Measurements from ENCODE around the gene SCYL1. TPM values are rescaled to one million over a fixed set of nuclear protein-coding genes. Genes with fewer than 3 reads are reported as not detected.

SCYL1 gene
- total RNA-seq, 1 donor from 2014 or later: 36.7 TPM

DNA sequence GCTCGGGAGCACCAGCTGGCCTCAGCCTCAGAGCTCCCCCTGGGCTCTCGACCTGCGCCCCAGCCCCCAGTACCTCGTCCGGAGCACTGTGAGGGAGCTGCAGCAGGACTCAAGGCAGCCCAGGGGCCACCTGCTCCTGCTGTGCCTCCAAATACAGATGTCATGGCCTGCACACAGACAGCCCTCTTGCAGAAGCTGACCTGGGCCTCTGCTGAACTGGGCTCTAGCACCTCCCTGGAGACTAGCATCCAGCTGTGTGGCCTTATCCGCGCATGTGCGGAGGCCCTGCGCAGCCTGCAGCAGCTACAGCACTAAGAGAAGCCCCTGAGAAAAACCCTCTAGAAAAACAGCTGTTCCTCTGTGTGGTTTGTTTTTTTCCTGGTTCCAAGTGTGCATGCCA, 46.5 kb downstream of the SCYL1 start:
- no peak for ATAC-seq

DNA sequence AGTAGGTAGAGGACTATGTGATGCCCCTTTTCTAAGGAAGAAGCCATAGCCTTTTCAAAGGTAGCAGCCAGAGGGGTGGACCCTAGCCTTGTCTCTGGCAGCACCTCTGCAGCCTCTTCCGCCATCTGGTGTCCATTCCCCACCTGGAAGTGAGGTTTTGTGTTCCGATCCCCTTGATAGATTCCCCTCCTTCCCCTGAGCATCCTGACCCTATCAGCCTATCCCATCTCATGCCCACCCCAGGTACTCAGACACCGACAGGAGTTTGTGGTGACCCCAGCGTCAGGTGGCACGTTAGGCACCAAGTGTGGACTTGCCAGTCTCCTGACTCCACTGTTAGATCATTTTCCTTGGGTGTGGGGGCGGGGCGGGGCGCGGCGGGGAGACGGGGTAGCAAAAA, 47.1 kb downstream of the SCYL1 start:
- ATAC-seq: no peak

DNA sequence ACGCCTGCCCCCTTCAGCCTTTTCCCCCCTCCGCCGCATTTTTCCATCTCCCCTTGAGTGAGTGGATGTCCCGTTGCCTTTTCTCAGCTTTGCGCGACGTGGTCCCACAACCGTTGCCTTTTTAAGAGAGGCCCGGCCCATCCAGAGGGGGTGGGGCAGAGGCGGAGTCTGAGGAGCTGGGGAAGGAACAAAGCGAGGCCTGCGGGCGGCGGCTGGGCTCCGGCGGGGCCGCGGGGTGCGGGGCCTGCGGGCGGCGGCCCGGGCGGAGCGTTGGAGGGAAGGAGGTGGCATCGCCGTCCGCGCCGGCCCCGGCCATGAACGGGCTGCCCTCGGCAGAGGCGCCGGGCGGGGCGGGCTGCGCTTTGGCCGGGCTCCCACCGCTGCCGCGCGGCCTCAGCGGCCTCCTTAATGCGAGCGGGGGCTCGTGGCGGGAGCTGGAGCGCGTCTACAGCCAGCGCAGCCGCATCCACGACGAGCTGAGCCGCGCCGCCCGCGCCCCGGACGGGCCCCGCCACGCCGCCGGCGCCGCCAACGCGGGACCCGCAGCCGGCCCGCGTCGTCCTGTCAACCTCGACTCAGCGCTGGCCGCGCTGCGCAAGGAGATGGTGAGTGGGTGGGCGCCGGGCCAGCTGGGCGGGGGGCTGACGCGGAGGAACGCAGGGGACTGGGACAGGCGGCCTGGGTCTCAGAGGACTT, 47.6 kb downstream of the SCYL1 start, which contains the start of gene FAM89B:
FAM89B (plus strand) TSS at position 183 of the 696 bp plus-strand sequence; CDS start at position 315, 132 bp downstream.
- ATAC-seq: peak; percentile 20

DNA sequence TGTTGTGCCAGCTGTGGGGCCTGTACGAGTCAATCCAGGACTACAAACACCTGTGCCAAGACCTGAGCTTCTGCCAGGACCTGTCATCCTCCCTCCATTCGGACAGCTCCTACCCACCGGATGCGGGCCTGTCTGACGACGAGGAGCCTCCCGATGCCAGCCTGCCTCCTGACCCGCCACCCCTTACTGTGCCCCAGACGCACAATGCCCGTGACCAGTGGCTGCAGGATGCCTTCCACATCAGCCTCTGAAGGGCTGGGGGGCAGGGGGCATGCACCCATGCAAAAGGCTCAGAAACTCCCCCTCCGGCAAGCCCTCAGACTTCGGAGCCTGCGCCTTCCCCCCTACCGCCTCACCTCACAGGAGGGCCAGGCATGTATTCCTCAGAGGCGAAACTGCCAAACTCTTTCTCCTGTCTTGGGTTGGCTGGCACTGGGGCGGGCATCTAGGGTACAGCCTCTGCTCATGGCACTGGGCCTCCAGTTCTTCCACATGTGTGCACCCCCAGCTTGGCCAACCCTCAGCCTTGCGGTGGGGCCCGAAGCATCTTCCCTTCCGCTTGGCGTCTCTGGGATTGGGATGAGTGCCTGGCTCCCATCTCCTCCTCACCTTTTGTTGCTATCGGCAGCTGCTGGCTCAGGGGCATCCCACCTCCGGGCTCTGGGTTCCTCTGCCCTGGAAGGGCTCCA, 48.7 kb downstream of the SCYL1 start:
- no peak for ATAC-seq

DNA sequence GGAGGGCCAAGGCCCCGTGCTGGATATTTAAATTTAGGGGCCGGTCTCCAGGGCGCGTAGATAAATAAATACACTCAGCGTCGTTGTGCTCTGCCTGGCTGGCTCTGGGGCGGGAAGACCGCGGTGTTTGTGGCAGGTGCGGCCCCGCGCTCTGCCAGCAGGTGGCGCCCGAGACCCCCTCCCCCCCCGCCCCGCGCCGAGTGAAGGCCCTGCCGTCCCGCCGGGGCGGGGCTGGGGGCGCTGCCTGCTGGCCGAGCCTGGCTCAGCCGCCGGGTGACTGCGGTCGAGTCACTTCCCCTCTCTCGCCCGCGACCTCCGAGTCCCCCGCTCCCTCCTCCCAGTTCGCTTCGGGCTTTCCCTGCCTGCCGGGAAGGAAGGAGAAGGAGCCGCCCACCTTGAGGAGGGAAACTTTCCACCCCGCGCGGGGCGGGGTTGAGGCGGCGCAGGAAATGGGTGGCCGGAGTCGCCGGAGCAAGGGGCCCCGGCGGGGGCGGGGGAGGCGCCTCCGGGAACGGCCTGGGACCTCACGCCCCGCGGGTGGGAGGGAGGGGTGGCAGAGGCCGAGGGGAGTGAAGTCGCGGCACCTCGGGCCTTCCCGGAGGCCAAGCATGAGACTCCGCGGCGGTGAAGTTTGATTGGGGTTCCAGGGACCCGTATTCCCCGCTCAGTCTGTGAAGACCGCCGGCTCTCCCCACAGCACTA, 49.4 kb downstream of the SCYL1 start:
- ATAC-seq: peak; percentile 43

DNA sequence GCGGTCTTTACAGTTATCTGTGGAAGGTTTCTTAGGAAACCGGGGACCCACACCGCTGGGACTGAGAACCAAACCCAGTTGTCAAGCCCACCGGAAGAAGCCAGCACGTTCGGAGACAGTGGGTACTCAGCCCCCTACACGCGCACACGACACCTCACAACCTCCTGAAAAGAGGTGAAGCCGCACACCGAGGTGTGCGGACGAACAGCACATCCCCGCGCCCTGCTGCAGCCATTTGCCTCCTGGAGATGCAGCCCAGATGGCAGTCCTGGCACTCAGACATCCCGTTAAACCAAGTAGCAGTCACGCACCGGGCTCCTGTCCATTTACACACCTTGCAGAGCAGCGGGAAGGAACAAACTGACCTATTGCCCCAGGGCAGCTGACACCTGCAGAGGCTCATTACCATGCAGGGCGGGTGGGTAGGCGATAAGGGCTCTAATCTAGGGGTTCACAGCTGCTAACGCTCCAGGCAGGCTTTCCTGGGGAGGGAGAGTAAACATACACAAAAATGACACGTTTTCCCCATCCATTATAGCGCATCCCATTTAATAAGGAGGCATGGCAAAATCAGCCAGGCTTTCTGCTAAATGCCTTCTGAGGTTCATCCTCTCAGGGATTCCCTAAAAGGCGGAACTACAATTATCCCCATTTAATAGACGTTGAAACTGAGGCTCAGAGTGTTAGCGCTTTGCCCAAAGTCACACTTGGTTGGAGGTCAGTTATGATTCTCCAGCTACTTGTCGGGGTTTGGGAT, 50.1 kb downstream of the SCYL1 start:
- ATAC-seq: no peak

DNA sequence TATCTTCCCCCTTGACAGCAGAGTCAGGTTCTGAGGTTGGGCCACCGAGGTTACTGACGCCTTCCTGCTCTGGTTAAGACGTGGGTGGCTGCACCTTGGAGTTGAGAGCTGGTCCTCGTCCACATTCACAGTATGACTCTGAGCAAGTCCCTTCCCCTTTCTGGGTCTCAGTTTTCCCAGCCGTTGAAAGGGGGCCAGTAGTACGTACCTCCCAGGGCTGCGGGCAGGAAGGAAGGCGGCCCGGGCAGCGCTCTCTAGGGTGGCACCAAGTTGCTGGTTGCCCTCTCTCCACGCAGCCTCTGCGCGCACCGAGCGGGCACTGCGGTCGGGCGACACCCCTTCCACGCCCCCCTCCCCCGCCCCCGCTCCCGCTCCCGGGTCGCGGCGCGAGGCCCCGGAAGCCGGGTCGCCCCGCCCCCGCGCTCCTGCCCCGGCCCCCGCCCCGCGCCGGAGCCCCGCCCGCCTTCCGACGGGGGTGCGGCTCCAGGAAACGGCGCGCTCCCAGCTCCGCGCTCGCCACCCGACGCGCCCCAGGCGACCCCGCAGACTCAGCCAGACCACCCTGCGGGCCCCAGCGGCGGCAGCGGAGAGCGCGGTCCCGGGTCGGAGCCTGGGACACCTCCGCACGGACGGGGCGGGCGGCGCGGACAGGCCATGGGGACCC, 50.8 kb downstream of the SCYL1 start, which contains the start of gene EHBP1L1:
EHBP1L1 (plus strand) TSS at position 486 of the 664 bp plus-strand sequence. CDS start 250 bp downstream, outside the sequence.
- peak; percentile 25 for ATAC-seq

DNA sequence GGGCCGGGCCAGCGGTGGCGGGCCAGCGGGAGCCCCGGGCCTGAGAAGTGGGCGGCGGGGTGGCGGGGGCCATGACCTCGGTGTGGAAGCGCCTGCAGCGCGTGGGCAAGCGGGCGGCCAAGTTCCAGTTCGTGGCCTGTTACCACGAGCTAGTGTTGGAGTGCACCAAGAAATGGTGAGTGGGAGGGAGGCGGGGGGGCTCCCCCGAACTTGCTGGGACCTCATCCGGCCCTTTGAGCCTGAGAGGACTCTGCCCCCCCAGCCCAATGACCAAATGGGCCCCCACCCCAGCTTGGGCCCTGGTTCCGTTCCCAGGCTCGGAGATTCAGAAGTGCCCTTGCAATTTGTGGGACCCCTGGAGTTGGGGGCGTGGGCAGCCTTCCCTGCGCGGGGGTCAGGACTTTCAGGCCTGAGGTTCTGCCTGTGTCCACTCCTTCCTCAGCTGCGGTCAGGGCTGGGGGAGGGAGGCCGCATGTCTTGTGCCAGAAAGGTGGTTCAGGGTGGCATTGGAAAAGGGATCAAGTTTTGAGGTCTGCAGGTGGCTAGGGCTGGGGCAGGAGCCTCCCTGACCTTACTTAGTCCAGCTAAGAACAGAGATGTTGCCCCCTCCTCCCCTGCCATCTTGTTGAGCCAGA, 51.5 kb downstream of the SCYL1 start:
- ATAC-seq: no peak

DNA sequence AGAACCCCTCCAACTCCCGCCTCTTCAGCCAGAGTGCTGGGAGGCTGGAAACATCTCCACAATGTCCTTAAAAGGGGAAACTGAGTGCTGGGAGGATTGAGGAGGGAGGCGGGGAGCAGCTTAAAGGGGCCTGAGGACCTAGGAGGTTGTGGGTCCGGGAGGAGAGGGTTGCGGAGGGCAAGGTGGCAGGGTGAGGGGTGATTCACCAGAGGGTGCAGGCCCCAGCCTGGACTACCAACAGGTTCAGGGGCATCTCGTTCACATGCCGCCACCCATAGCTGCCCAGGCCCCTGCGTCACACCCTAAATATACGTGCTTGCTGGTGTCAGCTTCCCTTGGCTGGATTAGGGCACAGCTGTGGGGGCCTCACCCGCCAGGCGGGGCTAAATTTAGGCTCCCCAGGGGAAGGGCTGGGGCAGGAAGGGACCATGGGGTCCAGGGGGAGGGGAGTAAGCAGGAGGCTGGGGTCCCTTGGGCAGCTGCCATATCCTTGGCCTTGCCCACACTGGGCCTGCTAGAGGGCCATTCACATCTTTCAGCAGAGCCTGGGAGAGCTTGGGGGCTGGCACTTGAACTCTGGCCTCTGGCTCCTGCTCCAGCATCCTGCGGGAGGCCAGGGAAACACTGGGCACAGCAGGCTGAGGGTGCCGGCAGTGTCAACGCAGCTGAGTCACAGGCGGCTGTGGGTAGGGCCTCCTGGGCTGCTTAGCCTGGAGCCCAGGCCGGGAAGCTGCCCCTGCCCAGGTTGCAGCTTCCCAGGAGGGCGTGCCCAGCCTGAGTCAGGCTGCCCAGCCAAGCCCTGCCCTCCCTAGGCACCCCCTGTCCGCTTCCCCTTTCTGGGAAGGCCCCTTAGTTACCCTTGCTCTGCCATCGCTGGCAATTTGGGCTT, 52.2 kb downstream of the SCYL1 start:
- peak; percentile 74 for ATAC-seq

DNA sequence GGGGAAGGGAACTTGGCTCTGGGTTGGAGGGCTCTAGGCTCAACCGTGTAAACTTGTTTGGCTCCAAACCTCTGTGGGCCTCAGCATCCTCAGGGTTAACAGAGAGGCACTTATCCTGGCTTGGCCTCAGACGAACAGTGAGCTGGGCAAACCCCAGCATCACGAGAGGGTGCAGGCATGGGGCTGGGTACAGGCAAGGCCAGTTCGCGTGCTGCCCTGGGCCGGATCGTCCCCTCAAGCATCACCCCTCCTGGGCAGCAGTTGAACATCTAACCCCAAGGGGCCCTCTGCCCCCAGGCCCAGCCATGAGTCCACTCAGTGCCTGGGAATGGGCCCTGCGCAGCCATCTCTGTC, 52.9 kb downstream of the SCYL1 start:
- ATAC-seq: no peak

DNA sequence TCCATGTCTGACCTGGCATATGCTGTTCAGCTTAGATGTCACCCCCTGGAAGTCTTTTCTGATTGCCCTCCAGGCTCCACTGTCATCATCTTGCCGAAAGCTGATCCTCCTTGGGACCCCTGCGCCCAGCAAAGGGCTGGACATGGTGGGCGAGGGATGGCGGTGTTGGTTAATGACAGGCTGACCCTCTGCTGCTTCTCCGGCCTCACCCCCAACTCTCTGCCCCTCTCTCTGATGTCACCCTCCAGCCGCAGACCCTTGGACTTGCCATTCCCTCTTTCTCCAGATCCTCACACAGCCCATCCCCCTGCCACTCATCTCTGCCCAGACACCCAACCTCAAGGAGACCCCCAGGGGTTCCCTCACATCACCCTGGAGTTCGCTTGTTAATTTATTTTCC, 53.3 kb downstream of the SCYL1 start:
- no peak for ATAC-seq

DNA sequence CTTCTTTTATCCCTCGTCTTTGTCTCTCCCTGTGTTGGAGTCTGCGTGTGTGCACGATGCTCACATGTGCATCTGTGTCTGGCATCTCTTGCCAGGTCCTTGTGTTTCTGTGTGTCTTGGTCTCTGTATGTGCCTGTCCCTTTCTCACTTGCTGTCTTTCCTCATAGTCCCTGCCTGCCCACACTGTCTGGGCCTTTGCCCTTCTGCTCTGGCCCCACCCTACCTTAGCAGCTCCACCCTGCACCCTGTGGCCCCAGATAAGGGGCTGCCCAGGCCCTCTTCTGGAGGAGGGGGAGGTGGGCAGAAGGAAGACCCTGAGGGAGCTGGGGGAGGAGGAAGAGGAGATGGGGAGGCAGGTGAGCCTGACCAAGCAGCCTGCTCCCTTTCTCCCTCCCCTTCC, 53.8 kb downstream of the SCYL1 start:
- ATAC-seq: no peak

DNA sequence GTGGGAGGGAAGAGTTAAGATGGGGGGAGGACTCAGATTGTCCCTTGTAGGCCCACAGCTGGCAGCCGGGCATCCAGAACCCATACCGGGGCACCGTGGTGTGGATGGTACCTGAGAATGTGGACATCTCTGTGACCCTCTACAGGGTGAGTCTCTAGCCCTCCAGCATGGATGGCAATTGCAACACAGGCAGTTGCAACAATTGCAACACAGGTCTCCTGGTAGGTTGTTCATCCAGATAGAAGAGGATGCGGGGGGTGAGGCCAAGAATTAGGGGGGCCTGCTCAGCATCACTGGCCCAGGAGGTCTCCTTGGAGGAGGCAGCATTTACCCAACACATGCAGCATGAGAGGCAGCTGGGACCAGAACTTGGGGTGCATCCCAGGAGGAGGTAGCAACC, 54.4 kb downstream of the SCYL1 start:
- no peak for ATAC-seq

DNA sequence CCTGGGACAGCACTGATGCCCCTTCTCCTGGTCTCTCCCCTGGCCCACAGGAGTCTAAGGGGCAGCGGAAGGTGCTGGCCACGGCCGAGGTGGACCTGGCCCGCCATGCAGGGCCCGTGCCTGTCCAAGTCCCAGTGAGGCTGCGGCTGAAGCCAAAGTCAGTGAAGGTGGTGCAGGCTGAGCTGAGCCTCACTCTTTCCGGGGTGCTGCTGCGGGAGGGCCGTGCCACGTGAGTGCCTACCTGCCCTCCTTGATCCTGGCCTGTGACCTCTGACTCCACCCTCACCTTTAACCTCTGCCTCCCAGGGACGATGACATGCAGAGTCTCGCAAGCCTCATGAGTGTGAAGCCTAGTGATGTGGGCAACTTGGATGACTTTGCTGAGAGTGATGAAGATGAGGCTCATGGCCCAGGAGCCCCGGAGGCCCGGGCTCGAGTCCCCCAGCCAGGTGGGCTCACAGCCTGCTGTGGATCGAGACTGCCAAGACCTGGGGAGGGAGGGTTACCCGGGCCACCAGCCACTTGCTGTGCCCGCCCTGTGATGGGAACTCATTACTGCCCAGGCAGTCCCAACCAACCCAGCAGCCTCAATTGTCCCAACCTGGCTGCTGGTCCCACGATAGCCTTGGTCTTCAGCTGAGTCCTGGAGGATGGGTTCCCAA, 55.3 kb downstream of the SCYL1 start:
- ATAC-seq: no peak

DNA sequence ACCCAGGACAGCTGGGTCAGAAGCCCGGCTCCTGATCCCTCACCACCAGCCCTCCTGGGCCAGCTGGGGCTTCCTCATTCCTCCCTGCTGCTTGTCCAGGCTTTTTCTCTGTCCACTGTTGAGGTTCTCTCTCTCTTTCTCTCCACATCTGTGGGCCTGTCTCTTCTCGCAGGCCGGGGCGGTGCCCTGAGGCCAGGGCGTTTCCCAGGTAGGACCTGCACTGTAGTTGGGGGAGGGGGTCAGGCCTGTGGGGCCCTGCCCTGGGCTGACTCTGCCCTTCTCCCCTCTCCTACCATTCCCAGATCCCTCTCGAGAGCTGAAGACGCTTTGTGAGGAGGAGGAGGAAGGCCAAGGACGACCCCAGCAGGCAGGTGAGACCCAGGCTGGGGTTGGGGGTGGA, 55.9 kb downstream of the SCYL1 start:
- no peak for ATAC-seq

DNA sequence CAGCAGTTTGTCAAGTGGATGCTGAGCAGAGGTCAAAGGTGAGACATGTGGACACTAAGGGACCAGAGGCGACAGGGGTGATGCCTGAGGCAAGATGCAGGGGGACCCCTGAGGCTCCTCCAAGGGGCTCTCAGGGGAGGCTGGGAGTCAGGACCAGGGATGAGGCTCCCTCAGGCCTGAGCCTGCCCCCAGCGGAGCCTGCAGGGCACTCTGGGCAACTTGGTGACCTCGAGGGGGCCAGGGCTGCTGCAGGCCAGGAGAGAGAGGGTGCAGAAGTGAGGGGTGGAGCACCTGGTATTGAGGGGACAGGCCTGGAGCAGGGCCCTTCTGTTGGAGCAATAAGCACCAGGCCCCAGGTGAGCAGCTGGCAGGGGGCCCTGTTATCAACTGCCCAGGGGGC, 57.0 kb downstream of the SCYL1 start:
- ATAC-seq: no peak

DNA sequence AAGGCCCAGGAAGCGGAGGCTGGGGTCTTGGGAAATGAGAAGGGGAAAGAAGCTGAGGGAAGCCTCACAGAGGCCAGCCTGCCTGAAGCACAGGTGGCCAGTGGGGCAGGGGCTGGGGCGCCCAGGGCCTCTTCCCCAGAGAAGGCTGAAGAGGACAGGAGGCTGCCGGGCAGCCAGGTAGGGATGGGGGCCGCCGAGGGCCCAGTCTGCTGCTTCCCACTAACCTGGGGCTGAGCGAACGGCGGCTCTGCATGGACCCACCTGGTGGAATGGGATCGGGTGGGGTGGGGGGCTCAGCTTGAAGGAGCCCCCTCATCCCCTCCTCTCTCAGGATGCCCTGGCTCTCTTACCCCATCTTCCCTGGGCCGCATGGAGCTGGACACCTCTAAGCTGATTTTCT, 58.7 kb downstream of the SCYL1 start:
- no peak for ATAC-seq

DNA sequence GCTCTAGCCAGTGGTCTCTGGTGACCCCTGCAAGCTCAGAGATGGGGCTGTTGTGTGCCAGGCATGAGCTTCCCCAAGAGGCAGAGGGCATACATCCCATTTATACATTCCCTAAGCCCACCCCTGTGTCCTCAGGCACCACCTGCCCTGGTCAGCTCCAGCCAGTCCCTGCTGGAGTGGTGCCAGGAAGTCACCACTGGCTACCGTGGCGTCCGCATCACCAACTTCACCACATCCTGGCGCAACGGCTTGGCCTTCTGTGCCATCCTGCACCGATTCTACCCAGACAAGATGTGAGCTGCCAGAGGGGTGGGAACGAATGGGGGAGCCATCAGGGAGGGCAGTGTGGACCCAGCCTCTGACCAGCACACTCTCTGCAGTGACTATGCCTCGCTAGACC, 59.2 kb downstream of the SCYL1 start:
- no peak for ATAC-seq

DNA sequence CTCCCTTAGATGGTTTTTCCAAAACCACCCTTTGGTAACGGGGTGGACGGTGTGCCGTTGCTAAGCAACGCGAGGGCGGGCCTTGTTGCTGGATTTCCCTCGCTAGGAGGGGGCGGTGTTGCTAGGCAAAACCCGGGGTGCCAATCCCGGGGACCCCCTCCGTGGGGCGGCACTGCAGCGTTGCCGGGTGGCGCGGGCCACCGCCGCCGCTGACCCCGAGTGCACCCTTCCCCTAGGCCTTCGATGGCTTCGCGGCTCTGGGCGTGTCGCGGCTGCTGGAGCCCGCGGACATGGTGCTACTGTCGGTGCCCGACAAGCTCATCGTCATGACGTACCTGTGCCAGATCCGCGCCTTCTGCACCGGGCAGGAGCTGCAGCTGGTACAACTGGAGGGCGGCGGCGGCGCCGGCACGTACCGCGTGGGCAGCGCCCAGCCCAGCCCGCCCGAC, 59.9 kb downstream of the SCYL1 start:
- ATAC-seq: no peak
